ENCODE measurements around the gene SMC1B. TPM values are rescaled to one million over a fixed set of nuclear protein-coding genes. Genes with fewer than 3 reads are reported as not detected.

Gene SMC1B
- total and polyA plus RNA-seq, 9 of the 15 experiments (the other 6 are each of a cell fraction or from before 2014, with no cell fraction given), result 0.03 TPM; not detected in 8

- ATAC-seq, result no peak
- 2% methylated on average over 5 of the region's 5 CpGs for WGBS (ENCODE audit: insufficient coverage, low coverage, missing lambda C conversion rate)
- CTCF ChIA-PET (ENCODE audit: low intra/inter-chr PET ratio), result no interaction called here
Measured at GRCh38 chr22:45399712-45400445, 13.5 kb downstream of the SMC1B start.

More at GRCh38 chr22:45399712-45400445, 13.5 kb downstream of the SMC1B start:
- H3K4me2 ChIP-seq (ENCODE audit: insufficient read depth, low read length), result no peak overlapping the region
- TF ChIP-seq HMG20A (CRISPR knock-in tag; conservative IDR thresholded peaks at IDR 0.05), result no peak
- no peak for TF ChIP-seq NR0B1 (IDR thresholded peaks at IDR 0.05; ENCODE audit: partially characterized antibody)
- no peak for TF ChIP-seq ZNF586 (CRISPR knock-in tag; conservative IDR thresholded peaks at IDR 0.05)
- TF ChIP-seq E2F3 (CRISPR knock-in tag; IDR thresholded peaks at IDR 0.05), result no peak
- TF ChIP-seq NCOA6 (IDR thresholded peaks at IDR 0.05), result no peak
- TF ChIP-seq CAMTA2 (CRISPR knock-in tag; conservative IDR thresholded peaks at IDR 0.05), result no peak
- TF ChIP-seq SIN3A (IDR thresholded peaks at IDR 0.05; ENCODE audit: borderline replicate concordance in 2 of 2, control insufficient read depth in 1 of 2, low read depth in 2 of 2, low read length in 2 of 2), result no peak
- TF ChIP-seq ZNF57 (CRISPR knock-in tag; IDR thresholded peaks at IDR 0.05), result no peak
- TF ChIP-seq NUFIP1 (IDR thresholded peaks at IDR 0.05; ENCODE audit: partially characterized antibody), result no peak
- TF ChIP-seq CC2D1A (IDR thresholded peaks at IDR 0.05), result no peak
- no peak for TF ChIP-seq FOXP4 (CRISPR knock-in tag; IDR thresholded peaks at IDR 0.05; ENCODE audit: borderline replicate concordance)
- TF ChIP-seq DEAF1 (CRISPR knock-in tag; IDR thresholded peaks at IDR 0.05), result no peak
- TF ChIP-seq TAF15 (IDR thresholded peaks at IDR 0.05; ENCODE audit: low read depth, low read length), result no peak
- TF ChIP-seq ZNF263 (CRISPR knock-in tag; IDR thresholded peaks at IDR 0.05; ENCODE audit: borderline replicate concordance), result no peak
- no peak for TF ChIP-seq NONO (IDR thresholded peaks at IDR 0.05; ENCODE audit: low read depth in 2 of 2, low read length in 1 of 2)
- TF ChIP-seq MTA3 (IDR thresholded peaks at IDR 0.05; ENCODE audit: borderline replicate concordance), result no peak
- H4K20me1 ChIP-seq (replicated peaks; ENCODE audit: control insufficient read depth, insufficient read depth, low read length), result no peaks in the 10 kb centered on the region
- H3K9ac ChIP-seq (ENCODE audit: insufficient read depth in 1 of 2, low read depth in 2 of 2, low read length in 2 of 2), result no peak overlapping the region
- no peak overlapping the region for H3K27ac ChIP-seq (ENCODE audit: extremely low read depth, low read depth, low read length)
- H3K27me3 ChIP-seq (ENCODE audit: control insufficient read depth in 2 of 2, insufficient read depth in 2 of 2, low read length in 2 of 2), result peaks cover 0 to 9% of the 10 kb centered on the region in 2 experiments; a peak in 2 of 5 replicates
- H3K79me2 ChIP-seq (ENCODE audit: control insufficient read depth, insufficient read depth, low read length), result no peaks in the 10 kb centered on the region
- in situ Hi-C loops (cut with MboI) (no loop called here), intact Hi-C loops (cut with micrococcal nuclease) (no loop called here)
- H3K36me3 ChIP-seq (ENCODE audit: control insufficient read depth, insufficient read depth, low read length), result no peaks in the 10 kb centered on the region
- H2AFZ ChIP-seq (ENCODE audit: low read depth, low read length), result no peak overlapping the region
- no peaks in the 10 kb centered on the region for H3K9me3 ChIP-seq (replicated peaks; ENCODE audit: control insufficient read depth, insufficient read depth, low read depth, low read length)
- H3K4me3 ChIP-seq, result no peak overlapping the region
- no peaks in the 10 kb centered on the region for H3K4me1 ChIP-seq (replicated peaks in 1 of 2; ENCODE audit: control insufficient read depth in 2 of 2, insufficient read depth in 2 of 2, low read length in 2 of 2)
- POLR2A ChIA-PET, result no interaction called here
- DNase-seq (ENCODE audit: extremely low read depth in 1 of 4, low spot score in 3 of 4) (no peak), FAIRE-seq (no peak)
- no peaks in the 10 kb centered on the region for H3K9me1 ChIP-seq (ENCODE audit: control insufficient read depth, insufficient read depth, low read length)
- BruUV-seq (replicated peaks), result no TSS peak

Data from K562 (cell line).